ENCODE results near the gene MYH4. TPM values are rescaled to one million over a fixed set of nuclear protein-coding genes. Genes with fewer than 3 reads are reported as not detected.
A peak's percentile ranks its signal among the peaks of the same experiment; 100 is the strongest.

MYH4 gene
- polyA plus RNA-seq, 2 of the 4 experiments (the other 2 are of a cell fraction) = not detected

DNA sequence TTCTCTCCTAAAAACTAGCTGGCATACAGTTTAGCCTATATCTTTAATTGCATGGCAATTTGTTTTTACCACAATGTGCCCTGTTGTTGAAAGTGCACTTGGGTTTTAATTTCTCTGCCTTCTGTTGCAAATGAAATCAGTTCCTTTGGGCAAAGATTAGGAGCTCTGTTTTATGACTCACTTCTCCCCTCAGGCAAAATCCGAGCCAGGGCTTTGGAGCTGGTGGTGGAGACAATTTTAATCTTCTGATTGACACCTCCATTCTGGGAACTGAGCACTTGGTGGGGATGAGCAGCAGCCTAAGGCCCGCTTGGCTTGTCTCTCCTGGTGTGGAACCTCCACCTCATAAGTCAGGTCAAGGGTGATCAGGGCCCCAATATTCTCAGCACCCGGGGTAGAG, 34.3 kb downstream of the MYH4 start:
- no peak for DNase-seq (ENCODE audit: low read depth in 1 of 2, low spot score in 1 of 2)
- H3K27ac ChIP-seq = no peak overlapping the region
- no peak overlapping the region for H3K4me2 ChIP-seq
- ChIA-PET CTCF (interaction anchor here (1.4 to 1.9 kb wide), 2 partner anchors 12 to 179 kb away, joined by 3 read pairs; no protein-coding TSS in a partner anchor), POLR2A (no interaction called here)
- H3K4me1 ChIP-seq = no peaks in the 10 kb centered on the region
- FAIRE-seq = no peak
- WGBS (ENCODE audit: missing lambda C conversion rate) = 3% methylated on average over 3 of the region's 3 CpGs
- H3K9me3 ChIP-seq = no peaks in the 10 kb centered on the region
- ATAC-seq = no peak
- H3K4me3 ChIP-seq = no peak overlapping the region
- no peak for TF ChIP-seq ZSCAN20 (CRISPR knock-in tag; IDR thresholded peaks at IDR 0.05)
- no peak for TF ChIP-seq EP300 (IDR thresholded peaks at IDR 0.05)
- TF ChIP-seq, protein P1, sequence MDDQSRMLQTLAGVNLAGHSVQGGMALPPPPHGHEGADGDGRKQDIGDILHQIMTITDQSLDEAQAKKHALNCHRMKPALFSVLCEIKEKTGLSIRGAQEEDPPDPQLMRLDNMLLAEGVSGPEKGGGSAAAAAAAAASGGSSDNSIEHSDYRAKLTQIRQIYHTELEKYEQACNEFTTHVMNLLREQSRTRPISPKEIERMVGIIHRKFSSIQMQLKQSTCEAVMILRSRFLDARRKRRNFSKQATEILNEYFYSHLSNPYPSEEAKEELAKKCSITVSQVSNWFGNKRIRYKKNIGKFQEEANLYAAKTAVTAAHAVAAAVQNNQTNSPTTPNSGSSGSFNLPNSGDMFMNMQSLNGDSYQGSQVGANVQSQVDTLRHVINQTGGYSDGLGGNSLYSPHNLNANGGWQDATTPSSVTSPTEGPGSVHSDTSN (IDR thresholded peaks at IDR 0.05) = no peak
- TF ChIP-seq SREBF2 (IDR thresholded peaks at IDR 0.05) = no peak
- no peak for TF ChIP-seq POLR2A (IDR thresholded peaks at IDR 0.05; ENCODE audit: low read length)
- no peak for TF ChIP-seq RNF2 (IDR thresholded peaks at IDR 0.05; ENCODE audit: borderline replicate concordance, low read depth)
- no peak for TF ChIP-seq BHLHE40 (IDR thresholded peaks at IDR 0.05; ENCODE audit: low read depth, low read length)
- TF ChIP-seq, protein P2, sequence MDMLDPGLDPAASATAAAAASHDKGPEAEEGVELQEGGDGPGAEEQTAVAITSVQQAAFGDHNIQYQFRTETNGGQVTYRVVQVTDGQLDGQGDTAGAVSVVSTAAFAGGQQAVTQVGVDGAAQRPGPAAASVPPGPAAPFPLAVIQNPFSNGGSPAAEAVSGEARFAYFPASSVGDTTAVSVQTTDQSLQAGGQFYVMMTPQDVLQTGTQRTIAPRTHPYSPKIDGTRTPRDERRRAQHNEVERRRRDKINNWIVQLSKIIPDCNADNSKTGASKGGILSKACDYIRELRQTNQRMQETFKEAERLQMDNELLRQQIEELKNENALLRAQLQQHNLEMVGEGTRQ (IDR thresholded peaks at IDR 0.05) = no peak

DNA sequence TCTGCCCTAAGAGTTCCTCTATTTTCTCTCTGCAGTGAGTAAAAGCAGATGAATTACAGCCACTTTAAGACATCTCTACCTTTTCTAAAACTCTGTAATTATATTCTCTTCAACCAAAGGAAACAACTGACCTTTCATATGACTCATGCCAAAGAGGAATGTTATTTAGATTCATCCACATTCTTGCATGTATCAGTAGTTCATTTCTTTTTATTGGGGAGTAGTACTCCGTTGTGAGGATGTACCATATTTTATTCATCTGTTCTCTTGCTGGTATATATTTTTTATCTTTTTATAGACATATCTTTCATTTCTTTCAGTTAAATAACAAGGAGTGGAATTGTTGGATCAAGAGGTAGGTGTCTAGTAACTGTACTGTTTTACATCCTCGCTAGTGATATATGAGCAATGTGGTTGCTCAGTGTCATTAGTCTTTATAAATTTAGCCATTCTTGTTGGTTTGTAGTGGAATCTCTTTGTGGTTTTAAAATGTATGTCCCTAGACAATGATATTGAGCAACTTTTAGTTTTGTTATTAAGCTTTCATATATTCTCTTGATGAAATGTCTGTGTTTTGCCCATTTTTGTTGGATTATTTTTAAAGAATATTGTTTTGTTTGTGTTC, 39.8 kb downstream of the MYH4 start:
- Histone ChIP-seq H3K4me1 (no peaks in the 10 kb centered on the region), H3K9me3 (no peaks in the 10 kb centered on the region), H3K27ac (no peak overlapping the region), H3K4me2 (no peak overlapping the region), H3K4me3 (no peak overlapping the region)
- no peak for ATAC-seq
- ChIA-PET POLR2A (no interaction called here), CTCF (no interaction called here)
- no peak for DNase-seq (ENCODE audit: low read depth in 1 of 2, low spot score in 1 of 2)
- no peak for TF ChIP-seq RARB (CRISPR knock-in tag; IDR thresholded peaks at IDR 0.05)
- no peak for TF ChIP-seq SMC3 (IDR thresholded peaks at IDR 0.05)
- TF ChIP-seq RNF2 (IDR thresholded peaks at IDR 0.05; ENCODE audit: borderline replicate concordance, low read depth) = no peak
- no peak for TF ChIP-seq HOXB5 (CRISPR knock-in tag; IDR thresholded peaks at IDR 0.05)
- TF ChIP-seq JUN (IDR thresholded peaks at IDR 0.05) = no peak
- no peak for TF ChIP-seq CEBPB (IDR thresholded peaks at IDR 0.05)
- TF ChIP-seq HDAC2 (IDR thresholded peaks at IDR 0.05) = no peak
- no peak for TF ChIP-seq NFE2L2 (conservative IDR thresholded peaks at IDR 0.05; ENCODE audit: low read length)
- no peak for TF ChIP-seq RFX5 (IDR thresholded peaks at IDR 0.05)
- TF ChIP-seq, protein P3, sequence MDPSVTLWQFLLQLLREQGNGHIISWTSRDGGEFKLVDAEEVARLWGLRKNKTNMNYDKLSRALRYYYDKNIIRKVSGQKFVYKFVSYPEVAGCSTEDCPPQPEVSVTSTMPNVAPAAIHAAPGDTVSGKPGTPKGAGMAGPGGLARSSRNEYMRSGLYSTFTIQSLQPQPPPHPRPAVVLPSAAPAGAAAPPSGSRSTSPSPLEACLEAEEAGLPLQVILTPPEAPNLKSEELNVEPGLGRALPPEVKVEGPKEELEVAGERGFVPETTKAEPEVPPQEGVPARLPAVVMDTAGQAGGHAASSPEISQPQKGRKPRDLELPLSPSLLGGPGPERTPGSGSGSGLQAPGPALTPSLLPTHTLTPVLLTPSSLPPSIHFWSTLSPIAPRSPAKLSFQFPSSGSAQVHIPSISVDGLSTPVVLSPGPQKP (IDR thresholded peaks at IDR 0.05; ENCODE audit: low read depth, low read length) = no peak
- TF ChIP-seq ZNF302 (CRISPR knock-in tag; IDR thresholded peaks at IDR 0.05) = no peak
- no peak for TF ChIP-seq NR3C1 (IDR thresholded peaks at IDR 0.05)
- peak; percentile 56 for FAIRE-seq
- WGBS (ENCODE audit: missing lambda C conversion rate) = 15% methylated on average over 2 of the region's 2 CpGs

DNA sequence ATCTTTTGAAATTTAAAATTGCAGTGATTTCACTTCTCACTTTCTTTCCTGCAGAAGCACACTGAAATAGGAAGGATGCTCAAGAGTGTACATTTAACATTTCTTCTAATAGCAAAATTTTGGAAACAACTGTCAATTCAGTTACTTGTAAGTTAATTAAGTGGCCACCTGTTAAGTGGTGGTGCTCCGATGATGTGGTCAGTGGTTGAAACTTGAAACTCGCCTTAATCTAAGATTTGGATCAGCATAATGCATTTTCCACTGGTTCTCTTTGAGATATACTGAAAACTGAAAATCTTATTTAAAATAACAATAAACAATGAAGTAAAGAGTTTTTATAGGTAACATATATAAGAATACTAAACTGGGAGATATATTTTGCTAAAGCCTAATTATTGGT, 40.6 kb downstream of the MYH4 start:
- Histone ChIP-seq H3K9me3 (no peaks in the 10 kb centered on the region), H3K4me3 (no peak overlapping the region), H3K27ac (no peak overlapping the region), H3K4me1 (no peaks in the 10 kb centered on the region), H3K4me2 (no peak overlapping the region)
- ATAC-seq (no peak), DNase-seq (ENCODE audit: low read depth in 1 of 2, low spot score in 1 of 2) (no peak), FAIRE-seq (no peak)
- WGBS (ENCODE audit: missing lambda C conversion rate) = 56% methylated on average over 2 of the region's 2 CpGs
- POLR2A ChIA-PET = no interaction called here
- TF ChIP-seq ZSCAN20 (CRISPR knock-in tag; IDR thresholded peaks at IDR 0.05) (no peak), EP300 (IDR thresholded peaks at IDR 0.05) (no peak), KDM1A (IDR thresholded peaks at IDR 0.05; ENCODE audit: low read depth) (no peak), CHD4 (IDR thresholded peaks at IDR 0.05; ENCODE audit: borderline replicate concordance) (no peak), EHF (CRISPR knock-in tag; IDR thresholded peaks at IDR 0.05) (no peak), POLR2A (IDR thresholded peaks at IDR 0.05; ENCODE audit: low read length) (no peak), NPAS2 (CRISPR knock-in tag; IDR thresholded peaks at IDR 0.05; ENCODE audit: borderline replicate concordance) (no peak), CHD2 (IDR thresholded peaks at IDR 0.05; ENCODE audit: low read length, partially characterized antibody) (no peak)
- TF ChIP-seq, protein P4, sequence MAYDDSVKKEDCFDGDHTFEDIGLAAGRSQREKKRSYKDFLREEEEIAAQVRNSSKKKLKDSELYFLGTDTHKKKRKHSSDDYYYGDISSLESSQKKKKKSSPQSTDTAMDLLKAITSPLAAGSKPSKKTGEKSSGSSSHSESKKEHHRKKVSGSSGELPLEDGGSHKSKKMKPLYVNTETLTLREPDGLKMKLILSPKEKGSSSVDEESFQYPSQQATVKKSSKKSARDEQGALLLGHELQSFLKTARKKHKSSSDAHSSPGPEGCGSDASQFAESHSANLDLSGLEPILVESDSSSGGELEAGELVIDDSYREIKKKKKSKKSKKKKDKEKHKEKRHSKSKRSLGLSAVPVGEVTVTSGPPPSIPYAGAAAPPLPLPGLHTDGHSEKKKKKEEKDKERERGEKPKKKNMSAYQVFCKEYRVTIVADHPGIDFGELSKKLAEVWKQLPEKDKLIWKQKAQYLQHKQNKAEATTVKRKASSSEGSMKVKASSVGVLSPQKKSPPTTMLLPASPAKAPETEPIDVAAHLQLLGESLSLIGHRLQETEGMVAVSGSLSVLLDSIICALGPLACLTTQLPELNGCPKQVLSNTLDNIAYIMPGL (CRISPR knock-in tag; IDR thresholded peaks at IDR 0.05; ENCODE audit: borderline replicate concordance) = no peak
- TF ChIP-seq, protein P2 (IDR thresholded peaks at IDR 0.05) = no peak
- TF ChIP-seq, protein P5, sequence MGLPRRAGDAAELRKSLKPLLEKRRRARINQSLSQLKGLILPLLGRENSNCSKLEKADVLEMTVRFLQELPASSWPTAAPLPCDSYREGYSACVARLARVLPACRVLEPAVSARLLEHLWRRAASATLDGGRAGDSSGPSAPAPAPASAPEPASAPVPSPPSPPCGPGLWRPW (IDR thresholded peaks at IDR 0.05) = no peak
- TF ChIP-seq, protein P1 (IDR thresholded peaks at IDR 0.05) = no peak
- CTCF ChIA-PET = no interaction called here
